HG03025 (cell line): ENCODE measurements around the gene ADGRV1.
"Not testable (repeated sequence)": the region's sequence is repeated elsewhere in the genome, so short reads cannot be mapped to it uniquely, and the experiment has no call there.

Experiments
- ATAC-seq: cut with Tn5 transposase; IDR thresholded peaks from one replicate; pipeline ENCODE4 v1.9.1; 2021; ENCODE audit warnings: mild to moderate bottlenecking, moderate library complexity; ENCODE audit not compliant: unreplicated experiment, low FRiP score

The ADGRV1 gene

DNA sequence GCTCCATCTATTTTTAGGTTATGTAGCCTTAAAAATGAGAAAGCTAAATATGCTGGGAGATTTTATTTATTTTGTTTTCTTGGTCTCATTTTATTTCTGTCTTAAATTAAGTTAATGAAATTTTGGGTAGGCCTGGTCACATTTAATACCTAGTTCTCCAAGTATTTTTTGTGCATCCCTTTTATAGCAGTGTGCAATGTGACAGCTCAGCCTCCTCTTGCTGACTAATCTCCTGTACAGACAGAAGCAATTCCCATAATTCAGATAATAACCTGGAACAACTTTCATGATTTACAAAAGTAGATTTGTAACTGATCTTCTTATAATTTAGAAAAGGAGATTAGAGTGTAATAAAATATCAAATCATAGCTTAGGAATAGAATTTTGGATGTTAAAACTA lies 403.9 kb downstream of the ADGRV1 start:
- ATAC-seq: no peak

DNA sequence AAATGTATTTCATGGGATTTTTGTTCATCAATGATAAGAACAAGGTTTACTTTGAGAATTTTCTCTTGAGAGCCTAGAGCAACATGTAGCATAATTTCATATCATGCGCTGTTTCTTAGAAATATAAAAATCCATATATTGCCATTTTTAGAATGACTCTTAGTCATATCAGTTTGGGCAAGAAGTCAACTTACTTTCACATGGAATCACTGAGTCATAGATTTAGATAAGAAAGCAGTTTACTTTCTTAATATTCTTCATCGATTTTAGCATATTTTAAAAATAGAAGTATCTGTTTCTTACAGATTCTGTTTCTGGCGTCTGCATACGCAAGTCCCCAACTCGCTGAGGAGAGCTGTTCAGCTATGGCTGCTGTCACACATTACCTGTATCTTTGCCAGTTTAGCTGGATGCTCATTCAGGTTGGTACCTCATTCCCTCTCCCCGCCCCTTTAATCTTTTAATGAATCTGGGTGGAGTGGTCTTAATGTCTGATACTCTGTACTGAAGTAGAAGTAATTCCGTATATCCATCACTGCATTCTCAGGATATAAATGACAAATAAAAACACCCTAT lies 406.6 kb downstream of the ADGRV1 start:
- ATAC-seq: no peak

- no peak for ATAC-seq
Observed at GRCh38 chr5:90967443-90967842, 408.8 kb downstream of the ADGRV1 start.

GRCh38 chr5:90967851-90968250 lies 409.3 kb downstream of the ADGRV1 start:
- ATAC-seq: no peak

- ATAC-seq: no peak
Observed at GRCh38 chr5:90968319-90968718, 409.7 kb downstream of the ADGRV1 start.

GRCh38 chr5:90969945-90970344 lies 411.3 kb downstream of the ADGRV1 start:
- not testable (repeated sequence) for ATAC-seq

DNA sequence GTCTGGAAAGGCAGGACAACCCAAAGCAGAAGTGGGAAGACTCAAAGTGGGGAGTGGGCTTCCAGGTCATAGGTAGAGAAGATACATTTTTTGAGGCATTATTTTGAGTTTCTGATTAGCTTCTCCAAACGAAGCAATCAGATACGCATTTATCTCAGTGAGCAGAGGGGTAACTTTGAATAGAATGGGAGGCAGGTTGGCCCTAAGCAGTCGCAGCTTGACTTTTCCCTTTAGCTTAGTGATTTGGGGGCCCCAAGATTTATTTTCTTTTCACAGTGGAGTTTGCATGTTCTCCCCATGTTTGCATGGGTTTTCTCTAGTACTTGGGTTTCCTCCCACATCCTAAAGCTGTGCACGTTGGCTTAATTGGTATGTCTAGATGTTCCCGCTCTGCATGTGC lies 422.6 kb downstream of the ADGRV1 start:
- no peak for ATAC-seq

GRCh38 chr5:90981821-90982220 lies 423.2 kb downstream of the ADGRV1 start:
- no peak for ATAC-seq

GRCh38 chr5:90982576-90982975 lies 424.0 kb downstream of the ADGRV1 start:
- ATAC-seq: no peak

DNA sequence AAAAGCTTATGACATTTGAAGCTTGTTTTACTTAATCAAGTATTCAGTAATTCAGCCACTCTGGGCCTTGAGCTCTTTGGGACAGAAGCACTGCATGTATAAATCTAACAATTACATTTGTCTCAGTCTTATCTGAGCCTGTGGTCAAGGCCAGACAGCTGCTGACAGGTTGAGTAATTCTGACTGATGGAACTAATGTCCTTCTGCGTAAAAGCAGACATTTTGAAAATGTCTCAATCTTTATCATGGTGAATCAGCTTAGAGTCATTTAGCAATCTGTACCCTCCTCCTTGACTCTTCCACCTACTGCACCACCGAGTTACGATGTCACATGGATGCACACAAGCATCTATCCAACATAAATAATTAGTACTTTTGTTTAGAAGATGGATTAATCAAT lies 424.6 kb downstream of the ADGRV1 start:
- ATAC-seq: no peak

- no peak for ATAC-seq
Observed at GRCh38 chr5:90983711-90984124, 425.1 kb downstream of the ADGRV1 start.

GRCh38 chr5:90985341-90985740 lies 426.7 kb downstream of the ADGRV1 start:
- no peak for ATAC-seq

- ATAC-seq: no peak
Observed at GRCh38 chr5:90987726-90988125, 429.1 kb downstream of the ADGRV1 start.

DNA sequence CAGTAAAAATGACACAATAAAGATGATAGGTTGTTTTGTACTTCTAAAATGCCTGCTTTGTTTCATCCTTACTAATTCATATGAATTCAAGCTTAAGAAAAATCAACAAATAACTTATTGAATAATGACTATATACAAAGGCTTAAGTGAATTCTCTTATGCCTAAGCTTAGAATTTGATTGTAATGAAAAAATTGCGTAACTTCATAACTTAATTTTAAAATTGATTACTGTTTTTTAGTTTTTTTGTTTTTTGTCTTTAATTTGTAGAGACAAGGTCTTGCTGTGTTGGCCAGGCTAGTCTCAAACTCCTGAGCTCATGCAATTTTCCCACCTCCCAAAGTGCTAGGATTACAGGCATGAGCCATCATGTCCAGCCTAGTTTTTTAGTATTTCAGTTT lies 432.6 kb downstream of the ADGRV1 start:
- no peak for ATAC-seq

GRCh38 chr5:90994796-90995195 lies 436.2 kb downstream of the ADGRV1 start:
- ATAC-seq: no peak

DNA sequence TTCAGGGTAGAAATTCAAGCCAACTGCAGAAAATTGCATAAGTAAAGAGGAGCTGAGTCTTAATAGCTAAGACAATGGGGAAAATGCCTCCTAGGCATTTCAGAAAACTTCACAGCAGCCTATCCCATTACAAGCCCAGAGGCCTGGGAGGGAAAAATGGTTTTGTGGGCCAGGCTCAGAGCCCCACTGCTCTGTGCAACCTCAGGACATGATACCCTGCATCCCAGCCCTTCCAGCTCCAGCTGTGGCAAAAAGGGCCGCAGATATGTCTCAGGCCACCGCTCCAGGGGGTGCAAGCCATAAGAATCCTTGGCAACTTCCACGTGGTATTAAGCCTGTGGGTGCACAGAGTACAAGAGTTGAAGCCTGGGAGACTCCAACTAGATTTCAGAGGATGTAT lies 437.5 kb downstream of the ADGRV1 start:
- no peak for ATAC-seq

- ATAC-seq: no peak
Observed at GRCh38 chr5:90997082-90997481, 438.5 kb downstream of the ADGRV1 start.

DNA sequence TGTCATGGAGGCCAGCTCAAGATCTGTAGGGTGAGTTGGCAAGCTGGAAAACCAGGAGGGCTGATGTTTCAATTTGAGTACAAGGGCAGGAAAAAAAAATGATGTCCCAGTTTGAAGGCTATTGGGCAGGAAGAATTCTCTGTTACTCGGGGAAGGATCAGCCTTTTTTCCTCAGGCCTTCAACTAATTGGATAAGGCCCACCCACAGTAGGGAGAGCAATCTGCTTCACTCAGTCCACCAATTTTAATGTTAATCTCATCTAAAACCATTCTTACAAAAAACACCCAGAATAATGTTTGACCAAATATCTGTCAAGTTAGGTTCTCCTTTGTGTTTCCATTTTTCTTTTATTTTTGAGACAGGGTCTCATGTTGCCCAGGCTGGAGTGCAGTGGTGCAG lies 442.1 kb downstream of the ADGRV1 start:
- no peak for ATAC-seq

GRCh38 chr5:91006713-91007112 lies 448.1 kb downstream of the ADGRV1 start:
- no peak for ATAC-seq

DNA sequence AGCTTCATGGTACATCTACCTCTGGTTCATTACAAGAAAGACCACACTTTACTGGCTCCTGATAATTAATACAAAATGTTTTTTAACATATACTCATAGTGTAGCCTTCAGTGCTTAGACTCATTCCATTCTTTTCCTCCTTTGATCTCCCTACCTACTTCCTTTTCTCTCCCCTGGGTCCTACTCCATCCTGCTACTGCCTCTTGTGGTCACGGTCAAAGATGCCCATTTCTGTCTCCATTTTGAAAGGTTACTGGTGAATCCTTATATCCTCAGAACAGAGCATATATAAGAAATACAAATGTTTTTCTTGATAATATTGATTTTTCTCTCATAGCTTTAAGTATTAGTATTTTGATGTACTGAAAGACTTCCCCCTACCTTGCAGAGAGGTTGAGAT lies 448.7 kb downstream of the ADGRV1 start:
- no peak for ATAC-seq

DNA sequence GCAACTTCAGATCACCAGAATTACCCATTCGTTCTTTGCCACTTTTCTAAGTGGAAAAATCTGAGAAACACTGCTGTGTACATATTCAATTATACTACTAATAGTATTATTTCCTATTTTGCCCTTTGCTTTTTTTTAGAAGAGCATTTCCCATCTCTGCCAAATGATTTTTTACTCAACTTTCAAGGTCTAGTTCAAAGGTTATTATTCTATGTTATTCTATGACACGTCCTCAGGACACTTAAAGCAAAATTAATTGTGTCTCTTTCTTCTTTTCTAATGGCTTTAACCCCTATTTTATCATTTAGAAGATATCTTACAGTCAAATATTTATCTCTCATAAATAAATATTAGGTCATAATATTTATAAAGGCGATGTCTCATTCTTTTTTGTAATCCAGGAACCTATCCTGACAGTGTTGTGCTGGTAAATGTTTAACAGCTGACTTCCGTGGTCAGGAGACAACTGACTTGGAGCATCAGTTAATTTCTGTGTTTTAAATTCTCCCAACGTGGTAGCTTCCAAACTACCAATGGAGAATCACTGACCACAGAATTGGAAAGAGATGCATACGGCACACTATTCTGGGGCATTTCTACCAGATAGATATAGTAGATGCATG lies 449.3 kb downstream of the ADGRV1 start:
- no peak for ATAC-seq

GRCh38 chr5:91010090-91010489 lies 451.5 kb downstream of the ADGRV1 start:
- ATAC-seq: no peak

- no peak for ATAC-seq
Observed at GRCh38 chr5:91011029-91011428, 452.4 kb downstream of the ADGRV1 start.
